HG03139 (cell line): Measurements from ENCODE around the gene MRPL21.

Source experiments
- ATAC-seq: cut with Tn5 transposase; IDR thresholded peaks from one replicate; pipeline ENCODE4 v1.9.1; 2021; ENCODE audit not compliant: unreplicated experiment

The MRPL21 gene

GRCh38 chr11:68903288-68904247 lies at the start of gene MRPL21, which contains the start of gene IGHMBP2:
Gene MRPL21 (minus strand): TSS chr11:68903832. CDS start chr11:68903810, 22 bp downstream.
Gene IGHMBP2 (plus strand): TSS chr11:68903891. CDS start chr11:68903953, 62 bp downstream.
- ATAC-seq, result peak; percentile 69

DNA sequence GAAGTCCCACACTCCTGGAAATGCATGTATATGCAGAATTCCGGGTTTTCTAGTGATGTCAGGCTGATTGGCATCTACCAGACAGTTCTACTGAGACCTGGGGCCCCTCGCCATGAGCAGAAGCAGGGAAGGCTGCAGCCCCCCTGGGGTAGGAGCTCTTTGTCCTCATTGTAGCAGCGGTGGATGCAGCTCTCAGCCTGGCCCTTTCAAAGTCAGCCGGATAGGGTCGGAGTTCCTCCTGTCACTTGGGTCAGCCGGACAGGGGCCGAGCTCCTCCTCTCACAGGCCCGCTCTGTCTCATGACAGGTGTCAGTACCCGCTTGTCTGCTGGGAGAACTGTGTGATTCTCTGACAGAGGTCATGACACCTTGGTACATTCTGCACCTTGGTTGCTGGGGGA lies 47.1 kb upstream of the MRPL21 start:
- ATAC-seq, result no peak

DNA sequence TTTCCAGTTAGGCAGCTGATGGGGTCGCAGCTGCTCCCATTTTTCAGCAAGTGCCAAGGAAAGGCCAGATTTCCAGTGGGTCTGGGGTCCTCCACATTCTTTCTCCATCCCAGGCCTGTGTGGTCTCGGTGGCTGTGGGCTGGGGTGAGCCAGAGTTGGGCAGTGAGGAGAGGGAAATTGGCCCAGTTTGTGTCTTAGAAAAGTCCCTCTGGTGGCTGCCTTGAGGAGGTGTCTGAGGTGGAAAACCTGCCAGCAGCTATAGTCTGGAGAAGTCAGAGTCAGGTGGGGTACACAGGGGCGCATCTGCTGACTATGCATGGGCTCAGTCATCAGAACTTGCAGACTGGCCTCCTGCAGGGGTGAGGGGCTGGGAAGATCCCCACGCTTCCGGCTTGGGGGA lies 46.6 kb upstream of the MRPL21 start:
- ATAC-seq, result no peak

DNA sequence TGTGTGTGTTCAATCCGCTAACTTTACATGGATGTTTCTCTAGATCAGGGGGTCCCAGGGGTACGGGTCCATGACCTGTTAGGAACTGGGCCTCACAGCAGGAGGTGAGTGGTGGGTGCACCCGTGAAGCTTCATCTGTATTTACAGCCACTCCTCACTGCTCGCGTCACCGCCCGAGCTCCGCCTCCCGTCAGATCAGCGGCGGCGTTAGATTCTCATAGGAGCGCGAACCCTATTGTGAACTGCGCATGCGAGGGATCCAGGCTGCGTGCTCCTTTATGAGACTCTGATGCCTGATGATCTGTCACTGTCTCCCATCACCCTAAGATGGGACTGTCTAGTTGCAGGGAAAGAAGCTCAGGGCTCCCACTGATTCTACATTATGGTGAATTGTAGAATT lies 45.3 kb upstream of the MRPL21 start:
- ATAC-seq, result no peak

DNA sequence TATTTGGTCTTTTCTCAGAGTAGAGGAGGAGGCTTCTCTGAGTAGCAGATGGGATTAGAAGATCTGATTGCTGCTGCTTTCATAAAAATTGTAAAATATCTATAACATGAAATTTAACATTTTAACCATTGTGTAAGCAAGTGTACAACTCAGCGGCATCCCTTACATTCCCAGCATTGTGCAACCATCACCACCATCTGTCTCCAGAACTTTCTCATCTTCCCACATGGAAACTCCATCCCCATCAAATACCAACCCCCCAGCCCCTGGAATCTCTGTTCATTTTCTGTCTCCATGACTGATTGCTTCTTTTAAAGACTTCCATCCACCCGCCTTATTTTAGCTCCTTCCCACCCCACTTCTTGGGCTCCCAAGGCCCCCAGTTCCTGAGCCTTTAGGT lies 44.9 kb upstream of the MRPL21 start:
- no peak for ATAC-seq

DNA sequence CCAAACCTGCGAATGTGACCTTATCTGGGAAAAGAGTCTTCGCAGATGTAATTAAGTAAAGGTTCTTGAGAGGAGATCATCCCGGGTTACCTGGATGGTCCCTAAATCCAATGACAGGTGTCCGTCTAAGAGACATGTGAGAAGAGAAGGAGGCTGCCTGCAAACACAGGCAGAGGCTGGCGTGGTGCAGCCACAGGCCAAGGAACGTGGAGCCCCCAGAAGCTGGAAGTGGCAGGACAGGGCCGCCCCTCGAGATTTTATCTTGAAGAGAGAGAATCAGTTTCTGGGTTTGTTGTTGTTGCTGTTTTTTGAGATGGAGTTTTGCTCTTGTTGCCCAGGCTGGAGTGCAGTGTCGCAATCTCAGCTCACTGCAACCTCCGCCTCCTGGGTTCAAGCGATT lies 43.5 kb upstream of the MRPL21 start:
- ATAC-seq, result no peak

DNA sequence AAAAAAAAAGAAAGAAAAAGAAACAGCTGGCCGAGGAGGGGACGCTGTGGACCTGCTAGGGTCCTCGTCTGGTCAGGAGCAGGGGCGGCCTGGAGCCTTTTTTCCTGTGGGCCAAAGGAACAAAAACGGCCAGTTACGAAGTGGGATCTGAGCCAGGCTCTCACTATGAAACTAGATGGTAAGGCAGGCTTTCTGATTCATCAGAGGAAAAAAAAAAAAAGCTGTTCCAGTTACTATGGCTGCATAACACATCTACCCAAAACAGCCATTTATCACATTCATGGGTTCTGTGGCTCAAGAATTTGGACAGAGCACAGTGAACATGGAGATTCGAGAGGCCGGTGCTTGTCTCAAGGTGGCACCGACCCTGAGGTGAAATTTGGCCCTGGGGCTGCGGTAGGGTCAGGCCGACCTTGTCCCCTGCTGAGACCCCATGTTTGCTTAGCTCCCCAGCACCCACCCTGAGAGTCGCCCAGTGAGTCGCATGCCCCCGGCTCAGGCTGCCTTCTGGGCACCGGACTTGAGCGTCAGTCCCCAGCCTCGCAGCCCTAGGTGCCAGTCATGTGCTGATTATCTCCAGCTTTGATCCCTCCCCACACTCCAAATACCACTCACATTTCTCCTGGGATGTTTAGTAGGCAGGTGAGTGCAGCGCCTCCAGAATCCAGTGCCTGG lies 42.9 kb upstream of the MRPL21 start:
- ATAC-seq, result no peak

DNA sequence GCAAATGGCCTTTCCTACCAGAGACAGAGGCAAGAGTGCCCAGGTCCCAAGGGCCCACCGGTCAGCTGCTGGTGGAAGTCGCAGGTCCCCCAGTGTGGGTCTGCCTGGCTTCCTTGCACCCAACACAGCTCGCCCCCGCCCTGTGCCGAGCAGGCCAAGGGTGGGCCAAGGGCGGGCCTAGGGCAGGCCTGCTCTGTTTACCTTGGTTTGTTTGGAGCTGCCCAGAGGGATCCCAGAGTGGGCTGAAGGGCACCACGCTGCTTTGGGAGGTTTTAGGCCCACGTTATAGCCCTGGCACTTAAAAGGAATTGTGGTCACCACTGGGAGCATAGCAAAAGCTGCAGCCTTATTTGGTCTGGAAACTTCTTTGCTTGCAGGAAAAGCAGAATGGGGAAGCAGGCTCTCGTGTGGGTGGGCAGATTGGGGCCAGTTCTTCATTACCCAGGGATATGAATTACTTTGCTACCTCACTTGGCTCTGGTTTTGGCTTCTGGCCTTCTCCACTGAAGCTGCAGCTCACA lies 39.2 kb upstream of the MRPL21 start:
- no peak for ATAC-seq

- ATAC-seq, result no peak
Observed at GRCh38 chr11:68942095-68942620, 38.5 kb upstream of the MRPL21 start.

DNA sequence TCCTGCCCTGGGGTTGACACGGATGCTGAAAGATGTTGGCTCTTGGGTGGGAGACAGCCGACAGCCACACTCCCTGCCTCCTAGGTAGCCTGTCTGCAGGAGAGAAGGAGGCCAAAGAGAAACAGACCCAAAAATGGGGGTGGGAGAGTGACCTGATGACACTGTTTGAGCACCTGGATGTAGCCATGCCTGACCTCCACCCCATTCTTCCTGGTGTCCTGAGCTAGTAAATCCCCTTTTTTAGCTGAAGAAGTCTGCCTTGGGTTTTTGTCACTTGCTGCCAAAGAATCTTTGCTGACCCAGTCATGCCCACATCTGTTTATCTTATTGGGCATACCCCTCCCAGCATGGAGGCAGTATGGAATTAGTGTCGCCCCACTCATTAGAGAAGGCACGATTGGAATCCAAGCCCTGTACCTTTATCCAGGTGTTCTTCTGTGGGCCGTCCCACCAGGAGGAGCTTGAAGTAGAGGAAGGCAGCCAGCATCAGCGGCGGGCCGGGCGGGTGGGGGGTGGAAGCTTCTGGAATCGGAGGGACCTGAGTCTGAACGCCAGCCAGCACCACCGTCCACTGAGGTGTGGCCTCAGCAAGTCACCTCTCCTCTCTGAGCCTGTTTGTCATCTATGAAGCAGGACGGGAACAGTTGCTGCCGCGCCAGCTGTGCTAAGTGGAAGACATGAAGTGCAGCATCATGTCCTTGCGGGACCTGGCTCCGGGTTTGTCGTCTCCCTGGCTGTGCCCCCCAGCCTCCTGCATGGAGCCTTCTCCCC lies 37.9 kb upstream of the MRPL21 start:
- ATAC-seq, result no peak

DNA sequence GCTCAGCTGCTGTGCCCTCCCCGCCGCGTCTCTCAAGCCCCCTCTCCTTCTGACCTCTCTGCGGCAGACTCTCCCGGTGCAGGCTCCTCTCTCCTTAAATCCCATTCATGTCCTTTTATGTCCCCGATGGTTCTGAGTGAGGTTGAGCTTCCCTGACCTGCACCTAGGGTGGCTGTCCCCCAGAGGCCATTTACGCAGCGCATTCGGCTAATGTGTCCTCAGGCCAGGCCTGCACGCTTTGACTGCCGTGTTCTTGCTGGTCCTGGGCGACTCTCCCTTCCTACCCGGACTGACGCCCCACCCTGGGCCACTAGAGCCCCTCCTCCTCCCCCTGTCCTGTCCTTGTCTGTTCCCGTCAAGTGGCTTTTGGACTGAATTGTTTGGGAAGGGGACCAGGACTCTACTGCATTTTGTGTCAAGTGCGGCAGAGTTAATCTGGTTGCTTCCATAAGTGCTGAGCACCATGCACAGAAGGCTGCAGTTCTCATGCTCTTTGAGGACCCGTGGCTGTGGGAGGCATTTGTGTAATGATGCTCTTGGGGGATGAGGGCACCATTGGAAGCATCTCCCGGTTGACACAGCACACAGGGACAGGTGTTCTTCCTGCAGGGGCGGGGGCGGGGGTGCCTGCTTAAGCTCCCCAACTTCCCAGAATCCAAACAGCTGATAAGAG lies 37.2 kb upstream of the MRPL21 start:
- ATAC-seq, result no peak

GRCh38 chr11:68939583-68940555 lies 36.2 kb upstream of the MRPL21 start:
- no peak for ATAC-seq

DNA sequence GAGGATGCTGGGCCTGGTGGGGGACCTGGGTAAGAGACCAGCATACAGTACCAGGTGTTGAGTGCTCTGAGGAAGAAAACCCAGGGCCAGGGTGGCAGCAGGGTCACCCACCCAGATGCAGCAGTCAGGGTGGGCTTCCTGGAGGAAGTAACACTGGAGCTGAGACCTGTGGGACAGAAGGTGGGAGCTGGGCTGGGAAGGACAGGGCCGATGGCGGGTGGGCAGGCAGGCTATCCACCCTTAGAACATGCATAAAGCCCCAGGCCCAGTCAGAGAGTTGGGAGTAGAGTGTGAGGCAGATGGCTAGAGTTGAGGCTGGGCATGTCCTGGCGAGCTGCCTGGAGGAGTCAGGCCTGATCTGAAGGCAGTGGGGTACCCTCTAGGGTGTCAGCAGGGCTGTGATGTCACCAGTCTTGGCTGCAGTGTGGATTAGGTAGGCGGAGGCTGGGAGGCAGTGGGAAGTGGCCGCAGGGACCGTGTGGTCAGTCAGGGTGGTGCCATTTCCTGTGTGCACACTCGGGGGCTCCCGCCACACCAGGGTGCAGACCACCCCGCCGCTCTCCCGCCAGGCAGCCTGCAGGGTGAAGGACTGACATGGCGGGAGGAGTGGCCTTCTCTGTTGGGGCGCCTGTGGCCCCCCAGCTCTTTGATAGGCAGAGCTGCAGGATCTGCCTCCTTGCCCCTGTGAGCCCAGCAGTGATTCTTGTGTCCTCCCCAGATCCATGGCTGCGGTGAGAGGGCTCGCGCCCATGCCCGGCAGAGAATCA lies 35.4 kb upstream of the MRPL21 start:
- ATAC-seq, result no peak

DNA sequence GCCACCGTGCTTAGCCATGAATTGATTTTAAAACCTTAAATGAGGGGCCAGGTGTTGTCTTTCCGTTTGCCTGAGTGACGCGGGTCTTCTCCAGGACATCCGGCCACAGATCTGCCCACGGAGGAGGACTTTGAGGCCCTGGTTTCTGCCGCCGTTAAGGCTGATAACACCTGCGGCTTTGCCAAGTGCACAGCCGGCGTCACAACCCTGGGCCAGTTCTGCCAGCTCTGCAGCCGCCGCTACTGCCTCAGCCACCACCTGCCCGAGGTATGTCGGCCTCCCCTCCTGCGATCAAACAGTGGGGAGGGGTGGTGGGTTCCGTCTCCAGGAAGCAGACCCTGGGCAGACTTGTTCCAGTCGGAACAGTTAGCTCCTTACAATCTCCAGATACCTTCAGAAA lies 34.5 kb upstream of the MRPL21 start:
- no peak for ATAC-seq

- no peak for ATAC-seq
Observed at GRCh38 chr11:68936676-68937620, 33.3 kb upstream of the MRPL21 start.

DNA sequence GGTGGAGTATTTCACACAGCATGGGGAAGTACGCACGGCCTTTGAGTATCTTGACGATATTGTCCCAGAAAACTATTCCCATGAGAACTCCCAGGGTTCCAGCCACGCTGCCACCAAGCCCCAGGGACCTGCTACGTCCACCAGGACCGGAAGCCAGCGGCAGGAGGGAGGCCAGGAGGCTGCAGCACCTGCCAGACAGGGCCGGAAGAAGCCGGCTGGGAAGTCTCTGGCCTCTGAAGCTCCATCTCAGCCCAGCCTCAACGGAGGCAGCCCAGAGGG lies 32.7 kb upstream of the MRPL21 start:
- no peak for ATAC-seq

- ATAC-seq, result no peak
Observed at GRCh38 chr11:68935516-68936357, 32.1 kb upstream of the MRPL21 start.
